ENCODE results near the gene PTPRN2.
"Not testable (repeated sequence)": the region's sequence is repeated elsewhere in the genome, so short reads cannot be mapped to it uniquely, and the experiment has no call there.

Gene PTPRN2

GRCh38 chr7:157709531-157710251 is 877.9 kb downstream of the PTPRN2 start:
- Histone ChIP-seq H3K27ac (ENCODE audit: low read depth, low read length) (no peak overlapping the region), H3K9me3 (ENCODE audit: control insufficient read depth in 5 of 5, low read length in 5 of 5) (no peaks in the 10 kb centered on the region), H3K4me3 (ENCODE audit: low read depth in 1 of 5, low read length in 5 of 5) (no peak overlapping the region), H3K27me3 (ENCODE audit: control insufficient read depth in 5 of 5, insufficient read depth in 4 of 5, low read length in 5 of 5) (peaks cover 0 to 14% (median 8%) of the 10 kb centered on the region in 5 donors), H3K4me1 (ENCODE audit: control insufficient read depth in 5 of 5, insufficient read depth in 5 of 5, low read length in 5 of 5) (peaks cover 0 to 3% (median 0%) of the 10 kb centered on the region in 5 donors), H3K9ac (ENCODE audit: low read length in 5 of 5) (no peak overlapping the region), H3K36me3 (ENCODE audit: control insufficient read depth in 5 of 5, insufficient read depth in 5 of 5, low read length in 5 of 5) (no peaks in the 10 kb centered on the region)

GRCh38 chr7:157708919-157709295 is 878.7 kb downstream of the PTPRN2 start:
- Histone ChIP-seq H3K36me3 (ENCODE audit: control insufficient read depth in 5 of 5, insufficient read depth in 5 of 5, low read length in 5 of 5) (no peaks in the 10 kb centered on the region), H3K27me3 (ENCODE audit: control insufficient read depth in 5 of 5, insufficient read depth in 4 of 5, low read length in 5 of 5) (peaks cover 0 to 15% (median 8%) of the 10 kb centered on the region in 5 donors), H3K9ac (ENCODE audit: low read length in 5 of 5) (no peak overlapping the region), H3K9me3 (ENCODE audit: control insufficient read depth in 5 of 5, low read length in 5 of 5) (no peaks in the 10 kb centered on the region), H3K4me1 (ENCODE audit: control insufficient read depth in 5 of 5, insufficient read depth in 5 of 5, low read length in 5 of 5) (peaks cover 0 to 3% (median 0%) of the 10 kb centered on the region in 5 donors), H3K4me3 (ENCODE audit: low read depth in 1 of 5, low read length in 5 of 5) (no peak overlapping the region), H3K27ac (ENCODE audit: low read depth, low read length) (no peak overlapping the region)

DNA sequence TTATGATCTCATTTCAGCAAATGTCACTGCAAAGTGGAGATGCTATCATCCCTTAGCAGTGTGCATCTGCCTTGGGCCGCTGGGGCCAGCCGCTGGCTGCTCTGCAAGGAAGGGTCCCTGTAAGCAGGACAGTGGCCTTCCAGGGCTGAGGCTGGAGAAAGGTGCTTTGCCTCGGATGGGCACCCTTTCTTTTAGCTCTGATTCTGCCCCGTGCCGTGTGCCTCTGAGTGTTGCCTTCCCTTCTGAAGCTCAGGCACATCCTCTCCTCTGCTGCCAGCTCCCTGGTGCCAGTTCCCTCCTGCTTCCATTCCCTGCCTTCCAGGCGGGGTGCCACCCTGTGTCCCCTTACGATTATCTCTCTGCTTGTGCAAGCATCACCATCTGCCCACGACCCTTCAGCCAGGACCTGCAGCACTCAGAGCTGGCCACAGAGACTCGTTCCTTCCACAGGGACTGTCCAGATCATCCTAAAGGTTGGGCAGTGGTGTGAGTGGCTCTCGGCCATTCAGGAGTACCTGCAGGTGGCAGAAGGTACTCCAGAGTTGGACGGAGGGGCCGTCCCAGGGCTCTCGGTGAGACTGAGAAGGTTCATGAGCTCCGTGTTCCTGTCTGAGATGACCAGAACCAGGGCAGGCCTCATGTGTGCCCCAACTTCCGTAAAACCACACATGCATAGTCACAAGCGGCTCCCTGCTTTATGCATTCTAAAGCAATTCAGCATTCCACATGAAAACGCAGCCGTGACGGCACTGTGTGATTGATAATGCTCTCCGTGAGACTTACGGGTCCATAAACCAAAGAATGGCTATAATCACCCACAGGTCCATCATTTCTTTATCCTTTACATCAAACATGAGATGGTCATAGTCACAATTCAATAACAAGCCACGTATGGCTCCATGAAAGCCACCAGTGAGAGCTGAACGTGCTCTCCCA is 879.4 kb downstream of the PTPRN2 start:
- Histone ChIP-seq H3K9me3 (ENCODE audit: control insufficient read depth in 5 of 5, low read length in 5 of 5) (no peaks in the 10 kb centered on the region), H3K27me3 (ENCODE audit: control insufficient read depth in 5 of 5, insufficient read depth in 4 of 5, low read length in 5 of 5) (peaks cover 0 to 21% (median 10%) of the 10 kb centered on the region in 5 donors), H3K27ac (ENCODE audit: low read depth, low read length) (no peak overlapping the region), H3K4me3 (ENCODE audit: low read depth in 1 of 5, low read length in 5 of 5) (no peak overlapping the region), H3K9ac (ENCODE audit: low read length in 5 of 5) (no peak overlapping the region), H3K36me3 (ENCODE audit: control insufficient read depth in 5 of 5, insufficient read depth in 5 of 5, low read length in 5 of 5) (no peaks in the 10 kb centered on the region), H3K4me1 (ENCODE audit: control insufficient read depth in 5 of 5, insufficient read depth in 5 of 5, low read length in 5 of 5) (peaks cover 0 to 3% (median 0%) of the 10 kb centered on the region in 5 donors)

DNA sequence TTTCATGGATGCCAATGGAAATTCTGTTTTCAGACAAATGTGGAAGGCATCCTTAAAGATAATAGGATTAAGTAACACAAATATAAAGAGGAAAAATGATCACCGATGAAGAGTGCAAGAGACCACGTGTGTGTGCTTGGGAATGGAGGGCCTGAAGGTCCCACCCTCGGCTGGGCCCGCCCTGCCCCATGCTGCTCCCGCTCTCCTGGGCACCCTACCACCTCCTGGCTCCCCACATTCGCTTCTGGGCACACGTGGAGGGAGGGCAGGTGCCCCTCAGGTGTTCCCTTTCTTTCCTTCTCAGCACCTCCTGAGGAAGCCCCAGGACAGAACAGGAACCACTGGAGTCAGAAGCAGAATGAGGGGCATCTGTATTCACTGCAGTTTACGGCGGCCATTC is 883.3 kb downstream of the PTPRN2 start:
- Histone ChIP-seq H3K27me3 (ENCODE audit: control insufficient read depth in 5 of 5, insufficient read depth in 4 of 5, low read length in 5 of 5) (peaks cover 6 to 26% (median 24%) of the 10 kb centered on the region in 5 donors), H3K36me3 (ENCODE audit: control insufficient read depth in 5 of 5, insufficient read depth in 5 of 5, low read length in 5 of 5) (no peaks in the 10 kb centered on the region), H3K9ac (ENCODE audit: low read length in 5 of 5) (no peak overlapping the region)

DNA sequence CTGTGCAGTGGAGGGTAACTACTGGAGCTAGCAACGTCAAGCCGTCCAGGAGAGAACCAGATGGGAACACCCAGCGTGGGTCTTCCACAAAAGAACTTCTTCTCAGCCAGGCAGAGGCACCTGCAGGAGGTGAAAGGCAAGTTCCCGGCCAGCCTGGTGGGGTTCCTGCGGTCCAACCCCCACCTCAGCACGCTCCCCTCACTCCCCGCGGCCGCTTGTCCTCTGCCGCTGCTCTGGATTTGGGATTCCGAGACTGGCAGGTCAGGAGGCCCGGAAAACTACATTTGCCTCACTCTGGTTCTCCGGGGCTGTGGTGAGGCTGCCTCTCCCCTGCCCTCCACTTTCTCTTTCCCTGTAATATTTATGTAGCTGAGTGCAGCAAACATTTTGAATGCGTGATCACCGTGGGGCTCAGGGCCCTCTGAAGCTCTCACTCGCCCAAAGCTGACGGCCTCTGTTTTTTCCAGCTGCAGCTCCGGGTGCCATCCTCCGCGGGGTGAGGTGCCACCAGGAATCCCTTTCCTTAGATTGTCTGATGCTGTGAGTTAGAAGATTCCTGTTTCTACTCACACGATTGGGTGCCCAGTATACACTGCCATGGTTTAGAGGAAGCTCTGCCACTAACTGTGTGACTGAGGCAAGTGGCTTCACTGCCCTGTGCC is 884.0 kb downstream of the PTPRN2 start:
- Histone ChIP-seq H3K4me1 (ENCODE audit: control insufficient read depth in 5 of 5, insufficient read depth in 5 of 5, low read length in 5 of 5) (peaks cover 0 to 2% (median 0%) of the 10 kb centered on the region in 5 donors), H3K9ac (ENCODE audit: low read length in 5 of 5) (no peak overlapping the region), H3K36me3 (ENCODE audit: control insufficient read depth in 5 of 5, insufficient read depth in 5 of 5, low read length in 5 of 5) (no peaks in the 10 kb centered on the region), H3K9me3 (ENCODE audit: control insufficient read depth in 5 of 5, low read length in 5 of 5) (no peaks in the 10 kb centered on the region), H3K4me3 (ENCODE audit: low read depth in 1 of 5, low read length in 5 of 5) (no peak overlapping the region), H3K27me3 (ENCODE audit: control insufficient read depth in 5 of 5, insufficient read depth in 4 of 5, low read length in 5 of 5) (peaks cover 9 to 26% (median 24%) of the 10 kb centered on the region in 5 donors), H3K27ac (ENCODE audit: low read depth, low read length) (no peak overlapping the region)

More for the DNA sequence above, 883.3 kb downstream of the PTPRN2 start:
- Histone ChIP-seq H3K4me1 (ENCODE audit: control insufficient read depth in 5 of 5, insufficient read depth in 5 of 5, low read length in 5 of 5) (peaks cover 0 to 2% (median 0%) of the 10 kb centered on the region in 5 donors), H3K4me3 (ENCODE audit: low read depth in 1 of 5, low read length in 5 of 5) (no peak overlapping the region), H3K9me3 (ENCODE audit: control insufficient read depth in 5 of 5, low read length in 5 of 5) (no peaks in the 10 kb centered on the region), H3K27ac (ENCODE audit: low read depth, low read length) (no peak overlapping the region)

- no peak overlapping the region for H3K9ac ChIP-seq (ENCODE audit: low read length in 5 of 5)
- H3K9me3 ChIP-seq (ENCODE audit: control insufficient read depth in 5 of 5, low read length in 5 of 5), result no peaks in the 10 kb centered on the region
- no peak overlapping the region for H3K4me3 ChIP-seq (ENCODE audit: low read depth in 1 of 5, low read length in 5 of 5)
- H3K4me1 ChIP-seq (ENCODE audit: control insufficient read depth in 5 of 5, insufficient read depth in 5 of 5, low read length in 5 of 5), result peaks cover 0 to 2% (median 0%) of the 10 kb centered on the region in 5 donors
- peaks cover 9 to 26% (median 22%) of the 10 kb centered on the region in 5 donors for H3K27me3 ChIP-seq (ENCODE audit: control insufficient read depth in 5 of 5, insufficient read depth in 4 of 5, low read length in 5 of 5)
- H3K27ac ChIP-seq (ENCODE audit: low read depth, low read length), result no peak overlapping the region
- no peaks in the 10 kb centered on the region for H3K36me3 ChIP-seq (ENCODE audit: control insufficient read depth in 5 of 5, insufficient read depth in 5 of 5, low read length in 5 of 5)
Observed at GRCh38 chr7:157703131-157703530, 884.5 kb downstream of the PTPRN2 start.

DNA sequence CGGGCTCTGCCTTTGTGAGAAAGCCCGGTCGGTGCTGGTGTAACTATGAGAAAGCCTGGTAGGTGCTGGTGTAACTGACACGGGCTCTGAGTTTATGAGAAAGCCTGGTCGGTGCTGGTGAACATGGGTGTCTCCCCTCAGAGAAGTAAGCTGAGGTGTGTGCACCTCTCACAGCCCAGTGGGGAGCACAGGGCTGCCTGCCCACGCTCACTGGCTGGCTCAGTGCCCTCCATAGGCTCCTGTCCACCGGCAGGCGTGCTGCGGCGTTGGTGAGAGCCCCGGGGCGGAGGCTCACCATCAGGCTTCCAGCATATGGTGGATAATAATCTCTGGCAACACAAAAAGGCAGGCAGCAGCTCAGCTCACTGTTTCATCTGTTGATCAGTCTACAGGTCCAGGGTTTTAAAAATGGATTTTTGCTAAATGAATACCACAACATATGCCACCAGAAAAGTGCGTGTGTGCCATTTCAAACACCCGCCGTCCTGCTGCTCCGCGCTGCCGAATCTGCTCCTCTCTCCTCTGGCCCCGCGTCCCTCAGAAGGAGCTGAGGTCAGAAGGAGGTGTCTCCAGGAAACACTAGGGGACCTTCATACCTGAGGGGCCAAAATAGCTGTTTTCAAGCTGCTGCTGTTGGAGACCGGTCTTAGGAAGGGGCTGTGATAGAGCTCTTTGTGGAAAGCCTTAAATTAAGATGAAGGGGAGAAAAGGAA is 885.2 kb downstream of the PTPRN2 start:
- Histone ChIP-seq H3K4me1 (ENCODE audit: control insufficient read depth in 5 of 5, insufficient read depth in 5 of 5, low read length in 5 of 5) (peaks cover 0 to 2% (median 0%) of the 10 kb centered on the region in 5 donors), H3K27me3 (ENCODE audit: control insufficient read depth in 5 of 5, insufficient read depth in 4 of 5, low read length in 5 of 5) (peaks cover 9 to 26% (median 22%) of the 10 kb centered on the region in 5 donors), H3K9me3 (ENCODE audit: control insufficient read depth in 5 of 5, low read length in 5 of 5) (no peaks in the 10 kb centered on the region), H3K9ac (ENCODE audit: low read length in 5 of 5) (no peak overlapping the region), H3K27ac (ENCODE audit: low read depth, low read length) (no peak overlapping the region), H3K36me3 (ENCODE audit: control insufficient read depth in 5 of 5, insufficient read depth in 5 of 5, low read length in 5 of 5) (no peaks in the 10 kb centered on the region), H3K4me3 (ENCODE audit: low read depth in 1 of 5, low read length in 5 of 5) (no peak overlapping the region)

DNA sequence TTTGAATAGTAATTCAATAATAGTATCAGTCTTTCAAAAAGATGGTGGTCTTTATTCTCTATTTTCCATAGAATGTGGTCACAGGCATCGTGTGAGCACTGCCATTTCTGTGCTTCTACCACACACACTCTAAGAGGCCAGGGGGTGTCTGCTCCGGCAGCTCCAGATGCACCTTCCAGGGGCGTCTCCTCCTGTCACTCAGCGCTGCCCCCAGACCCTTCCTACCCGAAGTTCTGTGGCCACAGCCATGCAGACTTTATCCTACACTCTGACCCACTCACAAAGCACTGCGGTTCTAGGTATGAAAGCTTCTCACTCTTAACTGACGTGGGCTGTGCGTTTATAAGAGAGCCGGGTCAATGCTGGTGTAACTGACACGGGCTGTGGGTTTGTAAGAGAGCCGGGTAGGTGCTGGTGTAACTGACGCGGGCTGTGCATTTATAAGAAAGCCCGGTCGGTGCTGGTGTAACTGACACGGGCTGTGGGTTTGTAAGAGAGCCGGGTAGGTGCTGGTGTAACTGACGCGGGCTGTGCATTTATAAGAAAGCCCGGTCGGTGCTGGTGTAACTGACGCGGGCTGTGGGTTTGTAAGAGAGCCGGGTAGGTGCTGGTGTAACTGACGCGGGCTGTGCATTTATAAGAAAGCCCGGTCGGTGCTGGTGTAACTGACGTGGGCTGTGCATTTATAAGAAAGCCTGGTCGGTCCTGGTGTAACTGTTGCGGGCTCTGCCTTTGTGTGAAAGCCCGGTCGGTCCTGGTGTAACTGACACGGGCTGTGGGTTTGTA is 886.0 kb downstream of the PTPRN2 start:
- not testable (repeated sequence) for H3K4me3 ChIP-seq (ENCODE audit: low read depth in 1 of 5, low read length in 5 of 5)
- peaks cover 9 to 26% (median 19%) of the 10 kb centered on the region in 5 donors for H3K27me3 ChIP-seq (ENCODE audit: control insufficient read depth in 5 of 5, insufficient read depth in 4 of 5, low read length in 5 of 5)

More for the DNA sequence above, 886.0 kb downstream of the PTPRN2 start:
- not testable (repeated sequence) for H3K4me1 ChIP-seq (ENCODE audit: control insufficient read depth in 5 of 5, insufficient read depth in 5 of 5, low read length in 5 of 5); H3K9ac ChIP-seq (ENCODE audit: low read length in 5 of 5); H3K27ac ChIP-seq (ENCODE audit: low read depth, low read length); H3K36me3 ChIP-seq (ENCODE audit: control insufficient read depth in 5 of 5, insufficient read depth in 5 of 5, low read length in 5 of 5); H3K9me3 ChIP-seq (ENCODE audit: control insufficient read depth in 5 of 5, low read length in 5 of 5)
